CD4-positive, alpha-beta T cell treated with Interleukin-15 for 1 hour (primary cell): Measurements from ENCODE around the gene PCYOX1L.

Source experiments
- DNase-seq: peaks from one replicate; pipeline ENCODE4 v3.0.0-alpha.2; 2020

PCYOX1L gene

GRCh38 chr5:149409268-149409948 is 51.6 kb downstream of the PCYOX1L start:
- DNase-seq, result no peak

GRCh38 chr5:149410071-149410470 is 52.2 kb downstream of the PCYOX1L start:
- no peak for DNase-seq

- DNase-seq, result no peak
Measured at GRCh38 chr5:149410721-149411432, 53.0 kb downstream of the PCYOX1L start.

GRCh38 chr5:149411738-149412519 is 54.1 kb downstream of the PCYOX1L start:
- no peak for DNase-seq

GRCh38 chr5:149412783-149413476 is 55.1 kb downstream of the PCYOX1L start:
- no peak for DNase-seq

GRCh38 chr5:149413477-149414210 is 55.8 kb downstream of the PCYOX1L start:
- DNase-seq, result no peak

GRCh38 chr5:149414405-149415065 is 56.7 kb downstream of the PCYOX1L start:
- no peak for DNase-seq

GRCh38 chr5:149415066-149415967 is 57.5 kb downstream of the PCYOX1L start:
- DNase-seq, result no peak

GRCh38 chr5:149416987-149417710 is 59.3 kb downstream of the PCYOX1L start:
- no peak for DNase-seq

GRCh38 chr5:149417711-149418368 is 60.0 kb downstream of the PCYOX1L start:
- no peak for DNase-seq

GRCh38 chr5:149418910-149419531 is 61.2 kb downstream of the PCYOX1L start:
- DNase-seq, result no peak
